Breast epithelium (tissue), 4 donors: ENCODE data around the gene HOXB4. TPM values are rescaled to one million over a fixed set of nuclear protein-coding genes. Genes with fewer than 3 reads are reported as not detected.
"Not testable (repeated sequence)": the region's sequence is repeated elsewhere in the genome, so short reads cannot be mapped to it uniquely, and the experiment has no call there.

ENCODE experiments used
- DNase-seq, 2 donors: peaks; one replicate each; pipeline ENCODE4 v3.0.0-alpha.2; 2019; ENCODE audit warnings: low spot score in 2 of 2
- H3K27ac ChIP-seq, 2 donors: fragments of 200-600 bp; sonication (generic) in 1 of 2; one replicate each; pipeline ENCODE4 v1.5.1; 2016 to 2019; ENCODE audit warnings: mild to moderate bottlenecking in 1 of 2
- H3K27me3 ChIP-seq, 2 donors: fragments of 200-600 bp; sonication (generic) in 1 of 2; one replicate each; pipeline versions ENCODE4 v1.5.1 to v1.6.0; 2017 to 2019; ENCODE audit warnings: control low read depth in 1 of 2, mild to moderate bottlenecking in 1 of 2
- H3K36me3 ChIP-seq: fragments of 200-600 bp; one replicate; pipeline ENCODE4 v1.5.1; 2019
- H3K4me1 ChIP-seq, 2 donors: fragments of 200-600 bp; sonication (generic); one replicate each; pipeline ENCODE4 v1.5.1; 2016 to 2019; ENCODE audit warnings: control low read depth in 1 of 2
- H3K4me3 ChIP-seq, 3 donors: fragments of 200-600 bp; sonication (generic); 1 replicate in 2 of 3; 2 replicates in 1 of 3; pipeline ENCODE4 v1.5.1; 2016 to 2019; ENCODE audit warnings: mild to moderate bottlenecking in 3 of 3, moderate library complexity in 2 of 3
- H3K9me3 ChIP-seq, 2 donors: fragments of 200-600 bp; sonication (generic) in 1 of 2; one replicate each; pipeline ENCODE4 v1.5.1; 2016 to 2019; ENCODE audit warnings: control low read depth in 1 of 2
- CTCF ChIP-seq, 3 donors: fragments of 450-650 bp; IDR thresholded peaks; one replicate each; pipeline ENCODE4 v1.5.1; 2016 to 2017; ENCODE audit warnings: antibody characterized with exemption in 3 of 3, mild to moderate bottlenecking in 3 of 3, moderate library complexity in 3 of 3
- POLR2A ChIP-seq: fragments of 450-650 bp; IDR thresholded peaks from one replicate; pipeline ENCODE4 v1.6.1; 2016; ENCODE audit warnings: antibody characterized with exemption, mild to moderate bottlenecking, moderate library complexity
- POLR2AphosphoS5 ChIP-seq, 3 donors: sonication (generic); formaldehyde crosslinking; IDR thresholded peaks; one replicate each; pipeline ENCODE4 v1.6.1; 2017; ENCODE audit warnings: antibody characterized with exemption in 3 of 3
- intact Hi-C: fragments of 100-400 bp; cut with DNase I; formaldehyde crosslinking; loops from one replicate; pipeline ENCODE4 v1.15.1; 2023; ENCODE audit warnings: low total_unique reads
- total RNA-seq, 3 donors: library from RNA; depleted of rRNA; stranded (reverse); fragments of >200 nt; gene quantifications; one replicate each; pipeline ENCODE4 v1.1.0, GENCODE V29; 2016

Gene HOXB4
- total RNA-seq, 3 donors from 2014 or later = 2.2 to 7.5 (median 2.3) TPM

DNA sequence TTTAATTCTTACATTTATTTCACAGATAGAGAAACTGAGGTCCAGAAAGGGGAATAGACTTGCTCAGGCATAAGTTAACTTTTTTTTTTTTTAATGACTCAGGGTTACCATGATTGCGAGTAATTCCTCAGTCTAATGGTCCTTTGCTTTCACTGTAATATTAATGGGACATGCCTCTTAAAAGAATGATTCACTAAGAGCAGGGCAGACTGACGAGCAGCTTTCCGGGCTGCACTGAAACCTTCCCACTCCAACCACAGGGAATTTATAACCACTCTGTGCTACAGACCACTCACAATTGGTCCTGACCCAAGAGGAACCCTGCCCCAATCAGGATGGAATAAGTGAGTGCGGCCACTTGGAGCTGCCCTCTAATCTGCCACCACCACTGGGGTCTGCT is 39.0 kb downstream of the HOXB4 start:
- Histone ChIP-seq H3K27me3 (peaks cover 0 to 14% of the 10 kb centered on the region in 2 donors), H3K4me1 (peaks cover 0 to 3% of the 10 kb centered on the region in 2 donors), H3K9me3 (no peaks in the 10 kb centered on the region), H3K36me3 (no peaks in the 10 kb centered on the region), H3K4me3 (no peak overlapping the region), H3K27ac (no peak overlapping the region)
- intact Hi-C loops = no loop called here
- no peak for DNase-seq
- no peak for TF ChIP-seq CTCF (IDR thresholded peaks at IDR 0.05)
- no peak for TF ChIP-seq POLR2AphosphoS5 (IDR thresholded peaks at IDR 0.05)
- TF ChIP-seq POLR2A = no peak

DNA sequence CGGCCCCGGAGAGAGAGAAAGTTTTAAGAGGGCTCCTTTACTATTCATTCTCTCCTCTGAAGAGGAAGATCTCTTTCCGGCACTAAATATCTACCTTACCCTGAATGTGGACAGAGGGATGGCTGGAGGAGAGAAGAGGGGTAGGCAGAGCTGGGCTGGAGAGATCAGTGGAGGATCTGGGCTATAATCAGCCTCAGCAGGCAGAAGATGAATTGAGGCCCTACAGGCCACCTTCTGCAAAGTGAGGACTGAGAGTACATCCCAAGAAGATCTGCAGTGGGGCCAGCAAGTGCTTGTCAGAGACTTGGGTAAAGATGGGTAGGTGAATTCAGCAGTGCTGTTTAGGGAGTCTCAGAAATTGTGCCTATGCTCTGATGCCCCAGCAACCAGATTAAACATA is 40.8 kb downstream of the HOXB4 start:
- peaks cover 0 to 7% of the 10 kb centered on the region in 2 donors for H3K27me3 ChIP-seq
- no peak overlapping the region for H3K4me3 ChIP-seq
- no peaks in the 10 kb centered on the region for H3K36me3 ChIP-seq
- intact Hi-C loops = no loop called here
- H3K9me3 ChIP-seq = no peaks in the 10 kb centered on the region
- no peak for DNase-seq
- TF ChIP-seq CTCF (IDR thresholded peaks at IDR 0.05) = no peak
- TF ChIP-seq POLR2AphosphoS5 (IDR thresholded peaks at IDR 0.05) = no peak
- TF ChIP-seq POLR2A = no peak
- no peak overlapping the region for H3K27ac ChIP-seq
- H3K4me1 ChIP-seq = no peaks in the 10 kb centered on the region

DNA sequence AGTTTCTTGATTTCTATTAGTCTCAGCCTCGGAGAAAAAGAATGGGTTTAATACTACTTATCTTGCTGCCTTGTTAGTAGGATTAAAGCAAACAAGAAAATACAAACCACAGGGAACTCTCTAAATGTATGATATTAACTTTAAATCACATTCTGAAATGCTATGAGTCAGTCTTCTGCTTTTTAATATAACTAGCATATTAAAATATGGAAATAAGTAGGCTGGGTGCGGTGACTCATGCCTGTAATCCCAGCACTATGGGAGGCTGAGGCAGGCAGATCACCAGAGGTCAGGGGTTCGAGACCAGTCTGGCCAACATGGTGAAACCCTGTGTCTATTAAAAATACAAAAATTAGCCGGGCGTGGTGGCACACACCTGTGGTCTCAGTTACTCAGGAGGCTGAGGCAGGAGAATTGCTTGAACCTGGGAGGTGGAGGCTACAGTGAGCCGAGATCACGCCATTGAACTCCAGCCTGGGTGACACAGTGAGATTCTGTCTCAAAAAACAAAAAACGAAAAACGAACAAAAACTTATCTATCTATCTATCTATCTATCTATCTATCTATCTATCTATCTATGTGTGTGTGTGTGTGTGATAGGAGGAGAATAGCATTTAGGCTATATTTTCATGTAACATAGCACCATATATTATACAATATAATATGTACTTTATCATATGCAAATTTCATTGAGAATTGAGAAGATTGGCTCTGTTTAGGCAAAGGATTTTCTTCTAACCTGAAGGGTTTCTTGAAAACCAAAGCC is 42.2 kb downstream of the HOXB4 start:
- H3K36me3 ChIP-seq, H3K27ac ChIP-seq, intact Hi-C loops, H3K9me3 ChIP-seq, DNase-seq, H3K4me3 ChIP-seq, H3K4me1 ChIP-seq, H3K27me3 ChIP-seq: not testable (repeated sequence)

DNA sequence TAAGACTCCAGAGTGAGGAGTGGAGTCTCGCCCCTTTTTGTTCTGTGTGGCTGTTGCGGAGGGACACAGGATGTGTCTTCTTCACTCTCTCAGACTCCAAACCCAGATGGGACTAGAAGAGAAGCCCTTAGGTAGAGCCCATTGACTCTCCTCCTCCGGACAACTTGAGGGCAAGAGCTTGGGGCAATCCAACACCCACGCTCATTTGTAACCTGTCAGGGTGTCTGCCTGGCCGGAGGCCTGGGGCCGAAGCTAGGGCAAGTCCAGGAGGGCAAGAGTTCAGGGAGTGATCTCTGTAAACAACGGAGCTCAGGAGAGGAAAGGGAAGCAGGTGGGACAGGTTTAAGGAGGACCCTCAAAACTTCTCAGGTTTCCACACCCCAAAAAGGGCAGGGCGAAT is 45.9 kb downstream of the HOXB4 start:
- H3K4me3 ChIP-seq = no peak overlapping the region
- no peaks in the 10 kb centered on the region for H3K36me3 ChIP-seq
- H3K27me3 ChIP-seq = no peaks in the 10 kb centered on the region
- no peaks in the 10 kb centered on the region for H3K9me3 ChIP-seq
- intact Hi-C loops = no loop called here
- no peak for TF ChIP-seq CTCF (IDR thresholded peaks at IDR 0.05)
- TF ChIP-seq POLR2A = no peak
- no peak for TF ChIP-seq POLR2AphosphoS5 (IDR thresholded peaks at IDR 0.05)
- H3K4me1 ChIP-seq = no peaks in the 10 kb centered on the region
- no peak overlapping the region for H3K27ac ChIP-seq
- no peak for DNase-seq

- Histone ChIP-seq H3K4me1 (no peaks in the 10 kb centered on the region), H3K4me3 (no peak within 1 kb of the TSS), H3K9me3 (no peaks in the 10 kb centered on the region), H3K27ac (no peak within 1 kb of the TSS), H3K36me3 (no peaks in the 10 kb centered on the region), H3K27me3 (peaks cover 0 to 7% of the 10 kb centered on the region in 2 donors)
- TF ChIP-seq POLR2AphosphoS5 (IDR thresholded peaks at IDR 0.05) = no peak
- no peak for TF ChIP-seq CTCF (IDR thresholded peaks at IDR 0.05)
- TF ChIP-seq POLR2A = no peak
- intact Hi-C loops = no loop called here
- DNase-seq = no peak
Measured at GRCh38 chr17:48530887-48531272, 47.3 kb downstream of the HOXB4 start, which contains the start of gene HOXB1. TSS of gene HOXB1 (minus strand) at chr17:48531011. CDS start at chr17:48530904, 107 bp downstream.
